Vagina (tissue), 2 donors: ENCODE measurements around the gene SGK1. TPM values are rescaled to one million over a fixed set of nuclear protein-coding genes. Genes with fewer than 3 reads are reported as not detected.
A peak's percentile ranks its signal among the peaks of the same experiment; 100 is the strongest.

Source experiments
- DNase-seq, 2 donors: peaks; one replicate each; pipeline ENCODE4 v3.0.0-alpha.2; 2017; ENCODE audit errors: extremely low spot score in 2 of 2
- H3K27ac ChIP-seq: fragments of 200-600 bp; sonication (generic); one replicate; pipeline ENCODE4 v1.5.1; 2019
- H3K27me3 ChIP-seq: fragments of 200-600 bp; sonication (generic); one replicate; pipeline ENCODE4 v1.5.1; 2019
- H3K36me3 ChIP-seq, 2 donors: fragments of 200-600 bp; sonication (generic); one replicate each; pipeline ENCODE4 v1.5.1; 2017 to 2019
- H3K4me1 ChIP-seq: fragments of 200-600 bp; sonication (generic); one replicate; pipeline ENCODE4 v1.5.1; 2019
- H3K4me3 ChIP-seq, 2 donors: fragments of 200-600 bp; sonication (generic); 1 replicate in 1 of 2; 2 replicates in 1 of 2; pipeline ENCODE4 v1.5.1; 2016 to 2019
- H3K9me3 ChIP-seq: fragments of 200-600 bp; sonication (generic); one replicate; pipeline ENCODE4 v1.5.1; 2019
- POLR2A ChIP-seq, 2 donors: fragments of 450-650 bp; IDR thresholded peaks; one replicate each; pipeline ENCODE4 v1.6.1; 2017; ENCODE audit warnings: antibody characterized with exemption in 2 of 2, mild to moderate bottlenecking in 2 of 2, moderate library complexity in 2 of 2
- POLR2AphosphoS5 ChIP-seq, 2 donors: sonication (generic); formaldehyde crosslinking; IDR thresholded peaks; one replicate each; pipeline ENCODE4 v1.9.0; 2017; ENCODE audit warnings: antibody characterized with exemption in 2 of 2, mild to moderate bottlenecking in 2 of 2, low read depth in 1 of 2; ENCODE audit not compliant: insufficient read depth in 1 of 2
- intact Hi-C: fragments of 100-400 bp; cut with DNase I; formaldehyde crosslinking; loops from one replicate; pipeline ENCODE4 v1.15.1; 2023
- total RNA-seq: library from RNA; depleted of rRNA; stranded (reverse); fragments of >200 nt; gene quantifications from one replicate; pipeline ENCODE4 v1.2.3, GENCODE V29; 2016
- TF ChIP-seq, protein P1 (sequence below), 3 experiments: fragments of 450-650 bp in 2 of 3; fragments of 200-600 bp in 1 of 3; sonication (generic) in 1 of 3; IDR thresholded peaks; one replicate each; pipeline ENCODE4 v1.5.1; 2017 to 2019; ENCODE audit warnings: antibody characterized with exemption in 3 of 3, mild to moderate bottlenecking in 2 of 3, moderate library complexity in 2 of 3

SGK1 gene
- total RNA-seq, 1 donor from 2014 or later, result 608 TPM

DNA sequence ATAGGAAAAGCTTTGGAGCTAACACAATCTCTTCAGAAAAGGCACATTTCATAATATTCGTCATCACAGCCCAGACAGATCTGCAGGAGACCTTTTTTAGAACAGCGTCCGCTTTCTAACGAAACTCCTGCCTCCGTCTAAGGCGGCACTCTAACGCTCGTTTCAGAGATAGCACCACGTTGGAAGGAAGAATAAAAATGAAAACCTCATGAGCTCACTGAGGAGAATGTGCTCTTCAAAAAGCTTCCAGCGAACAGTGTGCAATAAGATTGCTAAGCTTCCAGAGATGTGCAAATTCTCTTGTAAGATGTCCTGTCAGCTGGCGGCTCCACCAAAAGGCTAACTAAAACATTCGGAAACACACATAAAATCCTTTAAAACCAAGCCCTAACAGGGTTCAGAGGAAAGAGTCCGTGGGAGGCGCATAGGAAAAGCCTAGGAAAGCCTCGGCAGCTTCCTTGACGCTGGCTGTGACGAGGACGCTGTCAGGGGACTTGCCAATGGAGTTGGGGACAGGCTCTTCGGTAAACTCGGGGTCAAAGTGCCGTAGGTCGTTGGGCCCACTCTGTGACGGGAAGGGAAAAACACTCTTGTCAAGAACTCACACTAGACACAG, 147.9 kb downstream of the SGK1 start:
- Histone ChIP-seq H3K4me3 (peak overlapping the region; percentile 22 to 95), H3K27ac (peak overlapping the region; percentile 98), H3K36me3 (peaks cover 0 to 52% of the 10 kb centered on the region in 2 donors), H3K4me1 (peaks cover 46% of the 10 kb centered on the region), H3K9me3 (no peaks in the 10 kb centered on the region), H3K27me3 (no peaks in the 10 kb centered on the region)
- intact Hi-C loops, result loop anchor here (5.0 kb wide), 2 partner anchors 652 to 712 kb away; no protein-coding TSS in a partner anchor
- DNase-seq, result peak in 1 of 2 donors; percentile 85
- TF ChIP-seq POLR2AphosphoS5 (IDR thresholded peaks at IDR 0.05; ENCODE audit: insufficient read depth in 1 of 2, low read depth in 1 of 2) (peak in 1 of 2 donors; percentile 20), POLR2A (IDR thresholded peaks at IDR 0.05) (no peak)

DNA sequence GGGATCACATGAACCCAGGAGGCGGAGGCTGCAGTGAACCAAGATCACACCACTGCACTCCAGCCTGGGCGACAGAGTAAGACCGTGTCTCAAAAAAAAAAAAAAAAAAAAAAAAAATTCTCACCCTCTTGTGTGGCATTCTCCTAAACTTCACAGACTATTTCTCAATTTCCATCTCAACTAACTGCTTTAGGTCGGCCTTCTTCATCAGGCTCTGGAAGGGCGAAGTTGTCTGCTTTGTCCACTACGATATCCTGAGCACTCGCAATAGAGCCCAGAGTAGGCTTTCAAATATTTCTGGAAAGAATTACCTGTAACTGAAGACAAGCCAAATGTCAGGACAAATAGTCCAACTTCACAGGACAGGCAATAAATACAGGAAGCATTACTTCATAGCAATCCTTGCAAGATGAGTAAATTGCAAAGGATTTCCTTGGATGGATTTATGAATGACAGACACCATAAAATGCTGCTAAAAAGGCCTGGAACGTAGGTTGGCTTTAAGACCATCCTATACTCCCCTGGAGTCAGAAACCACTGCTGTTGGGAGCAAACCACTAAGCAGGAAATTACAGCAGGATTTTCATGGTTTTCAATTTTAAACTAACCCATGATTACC, 149.2 kb downstream of the SGK1 start:
- TF ChIP-seq, protein P1, sequence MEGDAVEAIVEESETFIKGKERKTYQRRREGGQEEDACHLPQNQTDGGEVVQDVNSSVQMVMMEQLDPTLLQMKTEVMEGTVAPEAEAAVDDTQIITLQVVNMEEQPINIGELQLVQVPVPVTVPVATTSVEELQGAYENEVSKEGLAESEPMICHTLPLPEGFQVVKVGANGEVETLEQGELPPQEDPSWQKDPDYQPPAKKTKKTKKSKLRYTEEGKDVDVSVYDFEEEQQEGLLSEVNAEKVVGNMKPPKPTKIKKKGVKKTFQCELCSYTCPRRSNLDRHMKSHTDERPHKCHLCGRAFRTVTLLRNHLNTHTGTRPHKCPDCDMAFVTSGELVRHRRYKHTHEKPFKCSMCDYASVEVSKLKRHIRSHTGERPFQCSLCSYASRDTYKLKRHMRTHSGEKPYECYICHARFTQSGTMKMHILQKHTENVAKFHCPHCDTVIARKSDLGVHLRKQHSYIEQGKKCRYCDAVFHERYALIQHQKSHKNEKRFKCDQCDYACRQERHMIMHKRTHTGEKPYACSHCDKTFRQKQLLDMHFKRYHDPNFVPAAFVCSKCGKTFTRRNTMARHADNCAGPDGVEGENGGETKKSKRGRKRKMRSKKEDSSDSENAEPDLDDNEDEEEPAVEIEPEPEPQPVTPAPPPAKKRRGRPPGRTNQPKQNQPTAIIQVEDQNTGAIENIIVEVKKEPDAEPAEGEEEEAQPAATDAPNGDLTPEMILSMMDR (IDR thresholded peaks at IDR 0.05), result no peak
- no peak for TF ChIP-seq POLR2A (IDR thresholded peaks at IDR 0.05)
- TF ChIP-seq POLR2AphosphoS5 (IDR thresholded peaks at IDR 0.05; ENCODE audit: insufficient read depth in 1 of 2, low read depth in 1 of 2), result no peak
- Histone ChIP-seq H3K36me3 (peaks cover 0 to 51% of the 10 kb centered on the region in 2 donors), H3K4me3 (no peak overlapping the region), H3K4me1 (peaks cover 46% of the 10 kb centered on the region), H3K9me3 (no peaks in the 10 kb centered on the region), H3K27ac (no peak overlapping the region), H3K27me3 (no peaks in the 10 kb centered on the region)
- peak in 1 of 2 donors; percentile 29 for DNase-seq
- intact Hi-C loops, result no loop called here

DNA sequence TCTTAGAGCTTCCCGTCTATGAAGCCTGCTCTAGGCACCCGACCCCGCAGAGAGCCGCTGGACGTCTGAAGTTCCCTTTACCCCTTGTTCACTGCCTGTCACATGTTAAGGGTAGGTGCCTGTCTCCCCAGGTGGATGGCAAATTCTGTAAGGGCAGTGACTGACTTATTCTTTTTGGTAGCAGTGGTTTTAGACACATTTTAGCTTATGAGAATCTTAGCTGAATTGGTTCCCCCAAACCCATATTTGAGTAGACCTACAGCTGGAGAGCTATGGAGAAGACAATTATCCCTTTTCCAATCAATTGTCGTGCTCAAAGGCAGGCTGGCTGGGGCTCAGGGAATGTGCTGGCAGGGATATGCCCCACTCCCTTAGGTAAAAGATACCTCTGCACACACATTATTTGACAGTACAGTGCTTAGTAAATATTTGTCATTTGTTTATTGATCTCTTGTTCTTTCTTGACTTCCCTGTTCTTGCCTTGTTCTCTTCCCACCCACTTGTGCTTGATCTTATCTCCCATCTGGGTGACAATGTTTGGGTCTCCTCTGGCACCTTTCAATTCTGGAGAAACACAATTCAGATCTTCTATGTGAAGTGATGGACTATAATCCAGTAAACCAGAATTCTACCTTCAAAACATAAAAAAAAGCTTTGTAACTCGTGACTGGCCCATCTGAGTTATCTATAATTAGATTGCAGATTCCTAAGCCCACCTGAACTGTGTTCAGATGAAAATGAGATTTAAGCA, 151.2 kb downstream of the SGK1 start:
- no peak overlapping the region for H3K4me3 ChIP-seq
- peaks cover 27% of the 10 kb centered on the region for H3K4me1 ChIP-seq
- no peak for TF ChIP-seq POLR2A (IDR thresholded peaks at IDR 0.05)
- TF ChIP-seq, protein P1 (IDR thresholded peaks at IDR 0.05), result no peak
- H3K36me3 ChIP-seq, result peaks cover 0 to 31% of the 10 kb centered on the region in 2 donors
- H3K27me3 ChIP-seq, result no peaks in the 10 kb centered on the region
- intact Hi-C loops, result no loop called here
- no peak for DNase-seq
- no peaks in the 10 kb centered on the region for H3K9me3 ChIP-seq
- H3K27ac ChIP-seq, result no peak overlapping the region

DNA sequence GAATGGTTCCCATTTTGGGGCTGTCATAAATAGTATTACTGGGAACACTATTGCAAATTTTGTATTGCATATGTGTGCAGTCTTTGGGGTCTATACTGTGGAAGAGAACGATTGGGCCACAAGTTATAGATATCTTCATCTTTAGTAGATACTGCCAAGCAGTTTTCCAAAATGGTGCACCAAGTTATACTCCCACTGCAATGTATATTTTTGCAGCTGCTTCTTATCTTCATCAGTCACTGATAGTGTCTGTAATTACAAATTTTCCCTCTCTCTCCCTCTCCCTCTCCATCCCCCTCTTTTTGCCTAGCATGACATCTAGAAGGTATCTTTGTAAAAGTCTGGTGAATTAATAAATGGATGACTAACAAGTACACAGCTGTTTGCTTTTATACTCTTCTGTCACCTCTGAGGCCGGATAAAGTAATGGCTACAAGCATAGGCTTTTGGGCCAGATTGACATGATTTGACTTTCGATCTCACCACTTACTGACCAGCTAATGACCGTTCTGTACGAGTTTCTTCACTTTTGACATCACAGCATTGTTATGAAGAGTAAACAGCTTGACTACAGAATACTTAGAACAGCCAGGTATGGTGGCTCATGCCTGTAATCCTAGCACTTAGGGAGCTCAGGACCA, 152.2 kb downstream of the SGK1 start:
- H3K4me1 ChIP-seq, result peaks cover 17% of the 10 kb centered on the region
- H3K9me3 ChIP-seq, result no peaks in the 10 kb centered on the region
- intact Hi-C loops, result no loop called here
- H3K4me3 ChIP-seq, result no peak overlapping the region
- no peak overlapping the region for H3K27ac ChIP-seq
- H3K27me3 ChIP-seq, result no peaks in the 10 kb centered on the region
- DNase-seq, result peak in 1 of 2 donors; percentile 29
- TF ChIP-seq, protein P1 (IDR thresholded peaks at IDR 0.05), result no peak
- TF ChIP-seq POLR2AphosphoS5 (IDR thresholded peaks at IDR 0.05; ENCODE audit: insufficient read depth in 1 of 2, low read depth in 1 of 2) (no peak), POLR2A (IDR thresholded peaks at IDR 0.05) (no peak)
- peaks cover 0 to 21% of the 10 kb centered on the region in 2 donors for H3K36me3 ChIP-seq

DNA sequence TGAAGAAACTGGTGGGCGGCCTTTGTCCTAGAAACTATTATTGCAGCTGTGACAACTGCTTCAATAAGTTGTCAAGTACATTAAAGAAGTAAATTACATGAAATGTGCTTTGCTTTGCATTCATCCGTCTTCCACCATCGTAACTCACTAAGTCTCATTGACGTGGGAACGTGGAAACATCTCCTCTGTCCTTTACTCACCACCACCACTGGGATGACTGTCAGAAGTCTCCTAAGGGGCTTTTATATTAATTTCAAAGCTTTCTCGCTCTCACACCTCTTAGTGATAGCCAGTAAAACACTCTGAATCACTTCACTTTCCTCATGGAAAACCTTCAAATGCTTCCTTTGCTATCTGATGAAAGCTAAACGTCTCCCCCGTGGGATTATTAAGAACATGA, 153.6 kb downstream of the SGK1 start:
- Histone ChIP-seq H3K4me1 (peaks cover 8% of the 10 kb centered on the region), H3K9me3 (no peaks in the 10 kb centered on the region), H3K36me3 (peaks cover 0 to 7% of the 10 kb centered on the region in 2 donors), H3K4me3 (no peak overlapping the region), H3K27ac (no peak overlapping the region), H3K27me3 (no peaks in the 10 kb centered on the region)
- no peak for DNase-seq
- intact Hi-C loops, result no loop called here
- TF ChIP-seq POLR2A (IDR thresholded peaks at IDR 0.05), result no peak
- TF ChIP-seq, protein P1 (IDR thresholded peaks at IDR 0.05), result no peak
- no peak for TF ChIP-seq POLR2AphosphoS5 (IDR thresholded peaks at IDR 0.05; ENCODE audit: insufficient read depth in 1 of 2, low read depth in 1 of 2)
